ENCODE results near the gene DYRK1B.
"Not testable (repeated sequence)": the region's sequence is repeated elsewhere in the genome, so short reads cannot be mapped to it uniquely, and the experiment has no call there.

Gene DYRK1B

DNA sequence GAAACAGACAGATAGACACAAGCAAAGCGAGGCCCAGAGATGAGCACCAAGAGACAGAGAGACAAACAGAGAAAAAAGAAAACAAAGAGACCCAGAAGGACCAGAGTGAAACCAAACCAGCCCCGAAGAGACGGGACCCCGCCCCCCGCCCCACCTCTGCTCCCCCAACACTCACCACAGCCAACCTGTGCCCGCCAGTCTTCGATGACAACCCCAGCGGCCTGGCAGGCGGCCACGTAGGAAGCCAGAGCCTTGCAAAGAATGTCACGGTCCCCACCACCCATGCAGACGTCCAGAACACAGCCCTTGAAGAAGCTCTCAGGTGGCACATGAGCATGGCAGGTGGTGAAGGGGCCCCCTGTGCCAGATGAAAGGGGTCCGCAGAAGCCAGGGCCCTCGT is 43.5 kb upstream of the DYRK1B start:
- H2BK5ac ChIP-seq (ENCODE audit: low read depth, low read length, poor library complexity, severe bottlenecking); H3K27ac ChIP-seq (ENCODE audit: low read length, poor library complexity, severe bottlenecking); H3K4me1 ChIP-seq (ENCODE audit: control insufficient read depth, insufficient read depth, low read depth, low read length); H4K8ac ChIP-seq (ENCODE audit: low read length); H2AK5ac ChIP-seq (ENCODE audit: low read length, severe bottlenecking); H2BK12ac ChIP-seq (ENCODE audit: low read length in 2 of 2); H3K4me2 ChIP-seq (ENCODE audit: low read length, poor library complexity, severe bottlenecking); H2AFZ ChIP-seq (ENCODE audit: low read depth, low read length); DNase-seq; H3K4ac ChIP-seq (ENCODE audit: low read depth in 1 of 2, low read length in 2 of 2); H3K9ac ChIP-seq (ENCODE audit: low read length); H3K27me3 ChIP-seq (ENCODE audit: control insufficient read depth in 1 of 2, insufficient read depth in 1 of 2, low read length in 2 of 2); H3K79me1 ChIP-seq (replicated peaks; ENCODE audit: low read length, poor library complexity, severe bottlenecking); H3K23ac ChIP-seq (ENCODE audit: low read length in 2 of 2); H3K18ac ChIP-seq (ENCODE audit: low read depth in 1 of 2, low read length in 2 of 2); H3K9me3 ChIP-seq (ENCODE audit: control insufficient read depth, low read length); H3K4me3 ChIP-seq (ENCODE audit: insufficient read depth in 1 of 2, low read depth in 1 of 2, low read length in 2 of 2); H2BK120ac ChIP-seq (ENCODE audit: low read depth, low read length); H3K36me3 ChIP-seq (ENCODE audit: control insufficient read depth in 1 of 2, insufficient read depth in 2 of 2, low read depth in 1 of 2, low read length in 2 of 2); H3K14ac ChIP-seq (ENCODE audit: low read length in 2 of 2); H4K91ac ChIP-seq (ENCODE audit: low read length); H2BK15ac ChIP-seq (ENCODE audit: low read depth, poor library complexity, severe bottlenecking): not testable (repeated sequence)
- 50% methylated on average over 1 of the region's 14 CpGs for WGBS

DNA sequence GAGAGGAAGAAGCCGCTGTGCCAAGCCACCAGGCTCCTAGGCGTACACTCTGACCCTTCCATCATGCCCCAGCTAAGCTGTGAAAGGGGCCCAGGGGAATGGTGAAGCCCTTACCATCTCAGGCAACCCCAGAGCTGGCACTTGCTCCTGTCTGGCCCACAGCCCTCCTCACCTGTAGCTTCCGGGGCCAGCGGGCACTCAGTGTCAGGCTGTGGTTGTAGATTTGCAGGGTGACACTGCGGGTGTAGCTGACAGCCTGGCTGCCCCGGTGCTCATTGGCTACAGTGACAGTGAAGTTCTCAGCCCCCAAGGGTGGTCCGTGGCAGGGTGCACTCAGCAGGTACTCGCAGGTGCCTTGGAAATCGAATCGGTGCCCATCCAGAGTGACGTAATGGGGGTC is 42.5 kb upstream of the DYRK1B start:
- H2AFZ ChIP-seq (ENCODE audit: low read depth, low read length); H3K18ac ChIP-seq (ENCODE audit: low read depth in 1 of 2, low read length in 2 of 2); H3K36me3 ChIP-seq (ENCODE audit: control insufficient read depth in 1 of 2, insufficient read depth in 2 of 2, low read depth in 1 of 2, low read length in 2 of 2); H3K9ac ChIP-seq (ENCODE audit: low read length); H3K79me1 ChIP-seq (replicated peaks; ENCODE audit: low read length, poor library complexity, severe bottlenecking); H2BK12ac ChIP-seq (ENCODE audit: low read length in 2 of 2); H4K91ac ChIP-seq (ENCODE audit: low read length); H2BK5ac ChIP-seq (ENCODE audit: low read depth, low read length, poor library complexity, severe bottlenecking); H3K4me2 ChIP-seq (ENCODE audit: low read length, poor library complexity, severe bottlenecking); DNase-seq; H2AK5ac ChIP-seq (ENCODE audit: low read length, severe bottlenecking); H3K27me3 ChIP-seq (ENCODE audit: control insufficient read depth in 1 of 2, insufficient read depth in 1 of 2, low read length in 2 of 2); H3K9me3 ChIP-seq (ENCODE audit: control insufficient read depth, low read length); H2BK15ac ChIP-seq (ENCODE audit: low read depth, poor library complexity, severe bottlenecking); H4K8ac ChIP-seq (ENCODE audit: low read length); H3K4ac ChIP-seq (ENCODE audit: low read depth in 1 of 2, low read length in 2 of 2); H3K4me1 ChIP-seq (ENCODE audit: control insufficient read depth, insufficient read depth, low read depth, low read length); H2BK120ac ChIP-seq (ENCODE audit: low read depth, low read length); H3K4me3 ChIP-seq (ENCODE audit: insufficient read depth in 1 of 2, low read depth in 1 of 2, low read length in 2 of 2); H3K14ac ChIP-seq (ENCODE audit: low read length in 2 of 2); H3K23ac ChIP-seq (ENCODE audit: low read length in 2 of 2); H3K27ac ChIP-seq (ENCODE audit: low read length, poor library complexity, severe bottlenecking): not testable (repeated sequence)
- no CpG with 5 or more reads among the region's 11 CpGs for WGBS

DNA sequence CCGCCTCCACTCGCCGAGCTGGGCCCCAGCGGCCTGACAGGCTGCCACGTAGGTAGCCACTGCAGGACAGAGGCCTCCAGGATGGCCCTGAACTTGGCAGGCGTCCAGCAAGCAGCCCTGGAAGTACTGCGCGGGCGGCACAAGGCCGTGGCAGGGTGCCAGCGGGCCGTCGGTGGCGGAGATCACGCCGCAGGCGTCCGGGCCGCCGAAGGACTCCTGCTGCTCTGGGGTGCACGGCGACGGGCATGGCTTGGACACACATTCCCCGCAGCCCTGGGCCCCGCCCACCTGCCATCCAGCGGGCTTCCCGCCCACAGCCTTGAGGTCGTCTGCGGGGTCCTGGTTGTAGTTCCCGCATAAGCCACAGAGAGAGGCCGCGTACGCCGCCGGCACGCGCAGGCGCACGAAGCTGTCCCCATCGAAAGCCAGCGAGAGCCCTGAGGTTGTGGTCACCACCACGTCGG is 41.5 kb upstream of the DYRK1B start:
- not testable (repeated sequence) for H3K23ac ChIP-seq (ENCODE audit: low read length in 2 of 2); H2AFZ ChIP-seq (ENCODE audit: low read depth, low read length)
- 78% methylated on average over 37 of the region's 43 CpGs for WGBS

DNA sequence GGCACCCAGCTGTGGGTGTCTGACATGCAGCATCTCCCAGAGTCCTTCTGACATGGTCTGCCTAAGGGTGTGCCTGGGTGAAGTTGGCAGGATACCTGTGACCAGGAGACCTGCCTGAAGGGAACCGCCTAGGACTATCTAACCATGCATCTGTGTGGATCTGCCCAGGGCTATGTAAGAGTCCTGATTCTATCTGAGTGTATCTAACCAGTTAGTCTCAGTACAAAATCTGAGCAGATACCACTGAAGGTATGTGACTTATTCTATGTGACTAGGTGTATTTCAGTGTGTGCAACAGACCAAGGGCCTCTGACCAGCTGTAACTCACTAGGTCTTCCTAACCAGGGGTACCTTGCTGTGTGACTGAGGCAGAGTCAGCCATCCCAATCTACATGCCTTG is 40.4 kb upstream of the DYRK1B start:
- no peak for DNase-seq
- Histone ChIP-seq H3K4me3 (ENCODE audit: insufficient read depth in 1 of 2, low read depth in 1 of 2, low read length in 2 of 2) (no peak overlapping the region), H3K27ac (ENCODE audit: low read length, poor library complexity, severe bottlenecking) (no peak overlapping the region), H2BK12ac (ENCODE audit: low read length in 2 of 2) (no peak overlapping the region), H3K27me3 (ENCODE audit: control insufficient read depth in 1 of 2, insufficient read depth in 1 of 2, low read length in 2 of 2) (peaks cover 0 to 8% of the 10 kb centered on the region in 2 experiments), H3K36me3 (ENCODE audit: control insufficient read depth in 1 of 2, insufficient read depth in 2 of 2, low read depth in 1 of 2, low read length in 2 of 2) (no peaks in the 10 kb centered on the region), H2AFZ (ENCODE audit: low read depth, low read length) (no peak overlapping the region), H3K4me2 (ENCODE audit: low read length, poor library complexity, severe bottlenecking) (no peak overlapping the region), H2BK120ac (ENCODE audit: low read depth, low read length) (no peak overlapping the region), H3K79me1 (replicated peaks; ENCODE audit: low read length, poor library complexity, severe bottlenecking) (no peaks in the 10 kb centered on the region), H2BK5ac (ENCODE audit: low read depth, low read length, poor library complexity, severe bottlenecking) (no peak overlapping the region), H3K9ac (ENCODE audit: low read length) (no peak overlapping the region), H4K91ac (ENCODE audit: low read length) (no peak overlapping the region), H3K4ac (ENCODE audit: low read depth in 1 of 2, low read length in 2 of 2) (no peak overlapping the region), H3K18ac (ENCODE audit: low read depth in 1 of 2, low read length in 2 of 2) (no peak overlapping the region), H3K4me1 (ENCODE audit: control insufficient read depth, insufficient read depth, low read depth, low read length) (peaks cover 2% of the 10 kb centered on the region), H4K8ac (ENCODE audit: low read length) (no peak overlapping the region), H3K14ac (ENCODE audit: low read length in 2 of 2) (no peak overlapping the region), H3K23ac (ENCODE audit: low read length in 2 of 2) (no peak overlapping the region), H3K9me3 (ENCODE audit: control insufficient read depth, low read length) (no peaks in the 10 kb centered on the region), H2BK15ac (ENCODE audit: low read depth, poor library complexity, severe bottlenecking) (no peak overlapping the region), H2AK5ac (ENCODE audit: low read length, severe bottlenecking) (no peak overlapping the region)
- 94% methylated on average over 1 of the region's 1 CpG for WGBS

More for the DNA sequence above, 41.5 kb upstream of the DYRK1B start:
- not testable (repeated sequence) for H3K9me3 ChIP-seq (ENCODE audit: control insufficient read depth, low read length); H3K79me1 ChIP-seq (replicated peaks; ENCODE audit: low read length, poor library complexity, severe bottlenecking); H2BK15ac ChIP-seq (ENCODE audit: low read depth, poor library complexity, severe bottlenecking); H3K4me1 ChIP-seq (ENCODE audit: control insufficient read depth, insufficient read depth, low read depth, low read length); H3K36me3 ChIP-seq (ENCODE audit: control insufficient read depth in 1 of 2, insufficient read depth in 2 of 2, low read depth in 1 of 2, low read length in 2 of 2); H3K4ac ChIP-seq (ENCODE audit: low read depth in 1 of 2, low read length in 2 of 2); H2BK12ac ChIP-seq (ENCODE audit: low read length in 2 of 2); H2BK5ac ChIP-seq (ENCODE audit: low read depth, low read length, poor library complexity, severe bottlenecking); H4K8ac ChIP-seq (ENCODE audit: low read length); H3K4me3 ChIP-seq (ENCODE audit: insufficient read depth in 1 of 2, low read depth in 1 of 2, low read length in 2 of 2); H2AK5ac ChIP-seq (ENCODE audit: low read length, severe bottlenecking); H3K27me3 ChIP-seq (ENCODE audit: control insufficient read depth in 1 of 2, insufficient read depth in 1 of 2, low read length in 2 of 2); H4K91ac ChIP-seq (ENCODE audit: low read length); H3K4me2 ChIP-seq (ENCODE audit: low read length, poor library complexity, severe bottlenecking); H3K9ac ChIP-seq (ENCODE audit: low read length); H3K27ac ChIP-seq (ENCODE audit: low read length, poor library complexity, severe bottlenecking); H2BK120ac ChIP-seq (ENCODE audit: low read depth, low read length); H3K14ac ChIP-seq (ENCODE audit: low read length in 2 of 2); H3K18ac ChIP-seq (ENCODE audit: low read depth in 1 of 2, low read length in 2 of 2); DNase-seq
